ENCODE measurements around the gene IMP3. TPM values are rescaled to one million over a fixed set of nuclear protein-coding genes. Genes with fewer than 3 reads are reported as not detected.

IMP3 gene
- polyA plus RNA-seq, 1 of the 3 experiments (the other 2 are of a cell fraction): 56.2 TPM

- DNase-seq: no peak
- Histone ChIP-seq H4K20me1 (ENCODE audit: insufficient read depth) (no peaks in the 10 kb centered on the region), H3K9ac (peak overlapping the region; percentile 31; the same call in 1 of the 2 replicates), H3K9me2 (no peaks in the 10 kb centered on the region), H3K4me2 (peak overlapping the region; percentile 50; the same call in 1 of the 2 replicates), H3K27ac (ENCODE audit: low read depth in 2 of 2, low read length in 1 of 2) (peak overlapping the region in 1 of 2 experiments; percentile 28; a peak in 2 of 4 replicates), H3K4me1 (ENCODE audit: control insufficient read depth in 1 of 2, insufficient read depth in 2 of 2, low read depth in 1 of 2, low read length in 1 of 2) (peaks cover 25 to 48% of the 10 kb centered on the region in 2 experiments; a peak in 3 of 4 replicates), H3K27me3 (ENCODE audit: insufficient read depth) (no peaks in the 10 kb centered on the region), H3K9me3 (no peaks in the 10 kb centered on the region), H3K79me2 (ENCODE audit: insufficient read depth) (peaks cover 27% of the 10 kb centered on the region), H3K4me3 (ENCODE audit: low read depth in 2 of 2, low read length in 1 of 2) (no peak overlapping the region), H3K36me3 (replicated peaks in 1 of 2; ENCODE audit: control insufficient read depth in 1 of 2, insufficient read depth in 2 of 2, low read length in 1 of 2) (no peaks in the 10 kb centered on the region), H3F3A (replicated peaks; ENCODE audit: insufficient read depth) (peaks cover 18% of the 10 kb centered on the region), H2AFZ (ENCODE audit: low read depth) (no peak overlapping the region)
- 42% methylated on average over 10 of the region's 14 CpGs for WGBS (ENCODE audit: low lambda C conversion rate)
- ChIA-PET CTCF (interaction anchor here (0.8 to 1.4 kb wide), 4 partner anchors 16 to 144 kb away, joined by 3 read pairs; no protein-coding TSS in a partner anchor), POLR2A (no interaction called here)
- TF ChIP-seq EZH2phosphoT487 (IDR thresholded peaks at IDR 0.05; ENCODE audit: borderline replicate concordance, low read depth): no peak
- TF ChIP-seq CHD2 (IDR thresholded peaks at IDR 0.05; ENCODE audit: low read length, partially characterized antibody): no peak
- no peak for TF ChIP-seq JUND (IDR thresholded peaks at IDR 0.05)
- TF ChIP-seq SMC3 (IDR thresholded peaks at IDR 0.05; ENCODE audit: low read depth, low read length): no peak
- TF ChIP-seq USF2 (IDR thresholded peaks at IDR 0.05; ENCODE audit: borderline replicate concordance, low read depth, low read length): no peak
- TF ChIP-seq FOSL2 (IDR thresholded peaks at IDR 0.05; ENCODE audit: borderline replicate concordance, low read depth): no peak
- no peak for TF ChIP-seq CTCF (IDR thresholded peaks at IDR 0.05)
- TF ChIP-seq ELF1 (IDR thresholded peaks at IDR 0.05): no peak
- TF ChIP-seq TCF12 (IDR thresholded peaks at IDR 0.05): peak; percentile 79
- no peak for TF ChIP-seq ZBTB33 (IDR thresholded peaks at IDR 0.05; ENCODE audit: borderline replicate concordance, low read depth)
- no peak for TF ChIP-seq RCOR1 (IDR thresholded peaks at IDR 0.05; ENCODE audit: low read length)
- no peak for TF ChIP-seq NRF1 (IDR thresholded peaks at IDR 0.05; ENCODE audit: low read depth, low read length)
- TF ChIP-seq, protein P1, sequence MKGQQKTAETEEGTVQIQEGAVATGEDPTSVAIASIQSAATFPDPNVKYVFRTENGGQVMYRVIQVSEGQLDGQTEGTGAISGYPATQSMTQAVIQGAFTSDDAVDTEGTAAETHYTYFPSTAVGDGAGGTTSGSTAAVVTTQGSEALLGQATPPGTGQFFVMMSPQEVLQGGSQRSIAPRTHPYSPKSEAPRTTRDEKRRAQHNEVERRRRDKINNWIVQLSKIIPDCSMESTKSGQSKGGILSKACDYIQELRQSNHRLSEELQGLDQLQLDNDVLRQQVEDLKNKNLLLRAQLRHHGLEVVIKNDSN (IDR thresholded peaks at IDR 0.05; ENCODE audit: borderline replicate concordance, low read depth): no peak
- TF ChIP-seq, protein P2, sequence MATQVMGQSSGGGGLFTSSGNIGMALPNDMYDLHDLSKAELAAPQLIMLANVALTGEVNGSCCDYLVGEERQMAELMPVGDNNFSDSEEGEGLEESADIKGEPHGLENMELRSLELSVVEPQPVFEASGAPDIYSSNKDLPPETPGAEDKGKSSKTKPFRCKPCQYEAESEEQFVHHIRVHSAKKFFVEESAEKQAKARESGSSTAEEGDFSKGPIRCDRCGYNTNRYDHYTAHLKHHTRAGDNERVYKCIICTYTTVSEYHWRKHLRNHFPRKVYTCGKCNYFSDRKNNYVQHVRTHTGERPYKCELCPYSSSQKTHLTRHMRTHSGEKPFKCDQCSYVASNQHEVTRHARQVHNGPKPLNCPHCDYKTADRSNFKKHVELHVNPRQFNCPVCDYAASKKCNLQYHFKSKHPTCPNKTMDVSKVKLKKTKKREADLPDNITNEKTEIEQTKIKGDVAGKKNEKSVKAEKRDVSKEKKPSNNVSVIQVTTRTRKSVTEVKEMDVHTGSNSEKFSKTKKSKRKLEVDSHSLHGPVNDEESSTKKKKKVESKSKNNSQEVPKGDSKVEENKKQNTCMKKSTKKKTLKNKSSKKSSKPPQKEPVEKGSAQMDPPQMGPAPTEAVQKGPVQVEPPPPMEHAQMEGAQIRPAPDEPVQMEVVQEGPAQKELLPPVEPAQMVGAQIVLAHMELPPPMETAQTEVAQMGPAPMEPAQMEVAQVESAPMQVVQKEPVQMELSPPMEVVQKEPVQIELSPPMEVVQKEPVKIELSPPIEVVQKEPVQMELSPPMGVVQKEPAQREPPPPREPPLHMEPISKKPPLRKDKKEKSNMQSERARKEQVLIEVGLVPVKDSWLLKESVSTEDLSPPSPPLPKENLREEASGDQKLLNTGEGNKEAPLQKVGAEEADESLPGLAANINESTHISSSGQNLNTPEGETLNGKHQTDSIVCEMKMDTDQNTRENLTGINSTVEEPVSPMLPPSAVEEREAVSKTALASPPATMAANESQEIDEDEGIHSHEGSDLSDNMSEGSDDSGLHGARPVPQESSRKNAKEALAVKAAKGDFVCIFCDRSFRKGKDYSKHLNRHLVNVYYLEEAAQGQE (IDR thresholded peaks at IDR 0.05; ENCODE audit: low read depth, low read length): no peak
- TF ChIP-seq, protein P3, sequence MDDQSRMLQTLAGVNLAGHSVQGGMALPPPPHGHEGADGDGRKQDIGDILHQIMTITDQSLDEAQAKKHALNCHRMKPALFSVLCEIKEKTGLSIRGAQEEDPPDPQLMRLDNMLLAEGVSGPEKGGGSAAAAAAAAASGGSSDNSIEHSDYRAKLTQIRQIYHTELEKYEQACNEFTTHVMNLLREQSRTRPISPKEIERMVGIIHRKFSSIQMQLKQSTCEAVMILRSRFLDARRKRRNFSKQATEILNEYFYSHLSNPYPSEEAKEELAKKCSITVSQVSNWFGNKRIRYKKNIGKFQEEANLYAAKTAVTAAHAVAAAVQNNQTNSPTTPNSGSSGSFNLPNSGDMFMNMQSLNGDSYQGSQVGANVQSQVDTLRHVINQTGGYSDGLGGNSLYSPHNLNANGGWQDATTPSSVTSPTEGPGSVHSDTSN (IDR thresholded peaks at IDR 0.05): peak; percentile 29; the same call in 1 of the 2 replicates
- TF ChIP-seq SIN3A (IDR thresholded peaks at IDR 0.05; ENCODE audit: borderline replicate concordance, low read depth, low read length): no peak
- TF ChIP-seq TEAD4 (IDR thresholded peaks at IDR 0.05; ENCODE audit: borderline replicate concordance, insufficient read depth): no peak
- no peak for TF ChIP-seq RFX5 (IDR thresholded peaks at IDR 0.05; ENCODE audit: low read length)
- TF ChIP-seq RAD21 (IDR thresholded peaks at IDR 0.05; ENCODE audit: low read length): no peak
- peak; percentile 63 for TF ChIP-seq NFIC (IDR thresholded peaks at IDR 0.05; ENCODE audit: borderline replicate concordance)
- TF ChIP-seq, protein P4, sequence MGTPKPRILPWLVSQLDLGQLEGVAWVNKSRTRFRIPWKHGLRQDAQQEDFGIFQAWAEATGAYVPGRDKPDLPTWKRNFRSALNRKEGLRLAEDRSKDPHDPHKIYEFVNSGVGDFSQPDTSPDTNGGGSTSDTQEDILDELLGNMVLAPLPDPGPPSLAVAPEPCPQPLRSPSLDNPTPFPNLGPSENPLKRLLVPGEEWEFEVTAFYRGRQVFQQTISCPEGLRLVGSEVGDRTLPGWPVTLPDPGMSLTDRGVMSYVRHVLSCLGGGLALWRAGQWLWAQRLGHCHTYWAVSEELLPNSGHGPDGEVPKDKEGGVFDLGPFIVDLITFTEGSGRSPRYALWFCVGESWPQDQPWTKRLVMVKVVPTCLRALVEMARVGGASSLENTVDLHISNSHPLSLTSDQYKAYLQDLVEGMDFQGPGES (IDR thresholded peaks at IDR 0.05; ENCODE audit: low read depth, low read length): no peak
These were observed 29.3 kb upstream of the IMP3 start for GRCh38 chr15:75669191-75669878.

All from SK-N-SH (cell line).